ENCODE results near the gene NWD2. TPM values are rescaled to one million over a fixed set of nuclear protein-coding genes. Genes with fewer than 3 reads are reported as not detected.
A peak's percentile ranks its signal among the peaks of the same experiment; 100 is the strongest.
"Not testable (repeated sequence)": the region's sequence is repeated elsewhere in the genome, so short reads cannot be mapped to it uniquely, and the experiment has no call there.

Gene NWD2
- total and polyA plus RNA-seq, 2 donors from 2014 or later, result not detected

DNA sequence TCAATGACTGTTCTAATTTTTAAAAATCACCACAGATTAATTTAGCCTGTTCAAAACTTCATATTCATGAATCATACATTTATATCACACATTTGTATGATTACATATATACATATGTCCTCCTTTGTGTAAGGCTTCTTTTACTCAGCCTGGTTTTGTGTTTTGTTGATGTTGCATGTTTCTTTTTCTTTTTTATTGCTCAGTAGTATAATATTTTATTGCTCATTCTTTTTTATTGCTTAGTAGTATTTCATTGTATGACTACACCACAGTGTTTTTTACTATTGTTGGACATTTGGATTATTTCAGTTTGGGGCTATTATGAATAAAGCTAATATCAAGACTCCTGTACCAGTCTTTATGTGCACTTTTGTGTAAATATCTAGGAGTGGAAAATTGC is 243.1 kb downstream of the NWD2 start:
- no peak for DNase-seq
- H3K4me3 ChIP-seq (ENCODE audit: low read length in 3 of 3), result no peak overlapping the region
- H3K27me3 ChIP-seq (ENCODE audit: control insufficient read depth, insufficient read depth, low read length), result no peaks in the 10 kb centered on the region
- FAIRE-seq, result no peak
- peaks cover 0 to 3% (median 0%) of the 10 kb centered on the region in 3 donors for H3K36me3 ChIP-seq (ENCODE audit: control insufficient read depth in 2 of 3, insufficient read depth in 3 of 3, low read length in 3 of 3)
- H3K4me1 ChIP-seq (ENCODE audit: control insufficient read depth in 2 of 3, insufficient read depth in 2 of 3, low read depth in 1 of 3, low read length in 3 of 3), result peaks cover 0 to 18% (median 6%) of the 10 kb centered on the region in 3 donors
- intact Hi-C loops (cut with DNase I), result no loop called here
- H3K9ac ChIP-seq (ENCODE audit: low read length in 3 of 3), result no peak overlapping the region
- no peak overlapping the region for H3K27ac ChIP-seq (ENCODE audit: low read depth in 2 of 2, low read length in 2 of 2)
- no peaks in the 10 kb centered on the region for H3K9me3 ChIP-seq (ENCODE audit: control insufficient read depth in 2 of 3, insufficient read depth in 1 of 3, low read length in 3 of 3)
- TF ChIP-seq CTCF (IDR thresholded peaks at IDR 0.05; ENCODE audit: borderline replicate concordance, extremely low read depth, insufficient read depth), result no peak

DNA sequence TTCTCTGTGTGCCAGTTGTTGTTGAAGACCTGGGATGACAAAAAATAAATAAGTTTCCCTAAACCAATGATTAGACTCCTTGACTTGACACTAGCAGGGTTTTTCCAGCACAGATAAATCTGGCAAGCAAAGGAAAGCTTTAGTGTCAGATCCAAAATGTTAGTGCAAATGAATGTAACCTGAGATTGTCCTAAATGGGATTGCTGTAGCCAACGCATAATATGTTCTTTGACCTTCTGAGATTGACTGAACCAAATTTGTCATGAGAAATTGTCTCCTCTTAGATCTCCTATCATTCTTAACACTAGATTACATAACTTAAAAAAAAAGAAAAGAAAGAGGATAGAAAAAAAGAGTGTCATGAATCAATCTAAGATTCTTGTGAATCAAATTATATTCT is 245.2 kb downstream of the NWD2 start:
- no peak for FAIRE-seq

GRCh38 chr4:37490391-37491347 is 246.1 kb downstream of the NWD2 start:
- Histone ChIP-seq H3K27ac (ENCODE audit: low read depth in 2 of 2, low read length in 2 of 2) (peak overlapping the region; percentile 64 to 75), H3K4me3 (ENCODE audit: low read length in 3 of 3) (peak overlapping the region in 2 of 3 donors; percentile 5 to 44), H3K9ac (ENCODE audit: low read length in 3 of 3) (peak overlapping the region in 1 of 3 donors; percentile 38), H3K4me1 (ENCODE audit: control insufficient read depth in 2 of 3, insufficient read depth in 2 of 3, low read depth in 1 of 3, low read length in 3 of 3) (peaks cover 0 to 5% (median 3%) of the 10 kb centered on the region in 3 donors), H3K27me3 (ENCODE audit: control insufficient read depth, insufficient read depth, low read length) (no peaks in the 10 kb centered on the region), H3K9me3 (ENCODE audit: control insufficient read depth in 2 of 3, insufficient read depth in 1 of 3, low read length in 3 of 3) (no peaks in the 10 kb centered on the region), H3K36me3 (ENCODE audit: control insufficient read depth in 2 of 3, insufficient read depth in 3 of 3, low read length in 3 of 3) (peaks cover 0 to 3% (median 0%) of the 10 kb centered on the region in 3 donors)
- DNase-seq (peak in 2 of 5 donors; percentile 22 to 39), FAIRE-seq (peak; percentile 85)
- no peak for TF ChIP-seq CTCF (IDR thresholded peaks at IDR 0.05; ENCODE audit: borderline replicate concordance, extremely low read depth, insufficient read depth)
- intact Hi-C loops (cut with DNase I), result no loop called here

More for the DNA sequence above, 245.2 kb downstream of the NWD2 start:
- intact Hi-C loops (cut with DNase I), result no loop called here
- H3K9ac ChIP-seq (ENCODE audit: low read length in 3 of 3), result peak overlapping the region in 1 of 3 donors; percentile 38
- no peak for TF ChIP-seq CTCF (IDR thresholded peaks at IDR 0.05; ENCODE audit: borderline replicate concordance, extremely low read depth, insufficient read depth)
- peaks cover 0 to 5% (median 3%) of the 10 kb centered on the region in 3 donors for H3K4me1 ChIP-seq (ENCODE audit: control insufficient read depth in 2 of 3, insufficient read depth in 2 of 3, low read depth in 1 of 3, low read length in 3 of 3)
- no peak for DNase-seq
- H3K4me3 ChIP-seq (ENCODE audit: low read length in 3 of 3), result no peak overlapping the region
- peaks cover 0 to 3% (median 0%) of the 10 kb centered on the region in 3 donors for H3K36me3 ChIP-seq (ENCODE audit: control insufficient read depth in 2 of 3, insufficient read depth in 3 of 3, low read length in 3 of 3)
- H3K27ac ChIP-seq (ENCODE audit: low read depth in 2 of 2, low read length in 2 of 2), result peak overlapping the region in 1 of 2 donors; percentile 41
- H3K9me3 ChIP-seq (ENCODE audit: control insufficient read depth in 2 of 3, insufficient read depth in 1 of 3, low read length in 3 of 3), result no peaks in the 10 kb centered on the region
- no peaks in the 10 kb centered on the region for H3K27me3 ChIP-seq (ENCODE audit: control insufficient read depth, insufficient read depth, low read length)

DNA sequence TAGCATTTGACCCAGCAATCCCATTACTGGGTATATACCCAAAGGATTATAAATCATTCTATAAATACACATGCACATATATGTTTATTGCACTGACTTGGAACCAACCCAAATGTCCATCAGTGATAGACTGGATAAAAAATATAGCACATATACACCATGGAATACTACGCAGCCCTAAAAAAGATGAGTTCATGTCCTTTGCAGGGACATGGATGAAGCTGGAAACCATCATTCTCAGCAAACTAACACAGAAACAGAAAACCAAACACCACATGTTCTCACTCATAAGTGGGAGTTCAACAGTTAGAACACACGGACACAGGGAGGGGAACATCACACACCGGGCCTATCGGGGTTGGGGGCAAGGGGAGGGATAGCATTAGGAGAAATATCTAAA is 250.8 kb downstream of the NWD2 start:
- H3K4me3 ChIP-seq (ENCODE audit: low read length in 3 of 3); intact Hi-C loops (cut with DNase I); H3K27ac ChIP-seq (ENCODE audit: low read depth in 2 of 2, low read length in 2 of 2); DNase-seq; H3K4me1 ChIP-seq (ENCODE audit: control insufficient read depth in 2 of 3, insufficient read depth in 2 of 3, low read depth in 1 of 3, low read length in 3 of 3); H3K36me3 ChIP-seq (ENCODE audit: control insufficient read depth in 2 of 3, insufficient read depth in 3 of 3, low read length in 3 of 3); H3K9ac ChIP-seq (ENCODE audit: low read length in 3 of 3); H3K27me3 ChIP-seq (ENCODE audit: control insufficient read depth, insufficient read depth, low read length); FAIRE-seq; H3K9me3 ChIP-seq (ENCODE audit: control insufficient read depth in 2 of 3, insufficient read depth in 1 of 3, low read length in 3 of 3): not testable (repeated sequence)

Measured in kidney (tissue), 14 donors.